ENCODE measurements around the gene RHEX.

Gene RHEX

GRCh38 chr1:206089341-206089740, 36.4 kb downstream of the RHEX start:
- Mint-ChIP-seq H3K4me3 (no peak overlapping the region), H3K27me3 (no peaks in the 10 kb centered on the region), H3K36me3 (no peaks in the 10 kb centered on the region), H3K4me1 (no peaks in the 10 kb centered on the region), H3K9me3 (no peaks in the 10 kb centered on the region), H3K27ac (no peak overlapping the region)

DNA sequence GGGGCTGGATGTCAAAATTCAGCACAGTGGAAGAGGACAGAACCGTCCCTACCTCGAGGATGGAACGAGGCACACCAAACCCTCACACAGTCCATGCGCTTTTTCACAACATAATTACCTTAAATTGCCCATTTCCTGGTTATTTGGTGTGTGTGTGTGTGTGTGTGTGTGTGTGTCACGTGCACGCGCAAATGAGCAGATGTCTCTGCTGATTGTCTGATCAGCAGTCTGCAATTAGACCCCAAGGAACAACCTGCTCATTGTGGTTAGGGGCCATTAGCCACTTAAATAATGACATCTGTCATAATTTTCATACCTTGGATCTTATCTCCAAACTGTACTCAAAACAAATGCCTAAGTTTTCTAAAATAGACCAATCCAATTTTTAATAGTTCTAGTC, 41.1 kb downstream of the RHEX start:
- Mint-ChIP-seq H3K36me3 (no peaks in the 10 kb centered on the region), H3K9me3 (no peaks in the 10 kb centered on the region), H3K4me3 (no peak overlapping the region), H3K27me3 (peaks cover 2% of the 10 kb centered on the region), H3K27ac (no peak overlapping the region), H3K4me1 (no peaks in the 10 kb centered on the region)

GRCh38 chr1:206097381-206097780, 44.4 kb downstream of the RHEX start:
- Mint-ChIP-seq H3K4me3 (no peak overlapping the region), H3K9me3 (no peaks in the 10 kb centered on the region), H3K36me3 (no peaks in the 10 kb centered on the region), H3K27me3 (peaks cover 3% of the 10 kb centered on the region), H3K27ac (no peak overlapping the region), H3K4me1 (no peaks in the 10 kb centered on the region)

DNA sequence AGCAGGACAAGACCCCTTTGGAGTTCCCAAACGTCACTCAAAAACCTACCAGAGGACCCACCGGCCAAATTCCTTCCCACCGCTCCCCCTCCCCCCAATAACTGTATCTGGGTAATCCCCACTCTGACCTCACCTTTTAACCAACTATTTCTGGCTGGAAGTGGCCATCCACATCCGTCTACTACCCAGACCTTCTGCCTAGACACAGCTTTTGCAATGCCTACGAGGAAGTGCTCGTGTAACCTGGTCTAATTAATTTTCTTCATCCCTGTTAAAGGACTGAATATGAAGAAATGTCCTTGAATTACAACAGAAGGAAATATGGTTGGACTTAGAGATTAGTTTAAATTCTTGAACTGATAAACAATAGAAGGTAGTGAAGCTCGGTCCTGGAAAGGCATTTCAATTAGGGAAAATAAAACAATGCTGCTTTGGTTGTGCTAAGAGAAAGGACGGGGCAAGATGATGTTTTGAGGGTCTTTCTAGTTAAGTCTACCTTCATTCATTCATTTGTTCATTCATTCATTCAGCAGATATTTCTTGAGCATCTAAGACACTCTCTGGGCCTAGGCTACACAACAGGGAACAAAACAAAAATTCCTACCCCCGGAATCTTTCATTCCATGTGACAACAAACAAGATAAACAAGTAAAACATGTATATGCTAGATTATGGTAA, 45.4 kb downstream of the RHEX start:
- H3K27ac Mint-ChIP-seq = no peak overlapping the region
- H3K9me3 Mint-ChIP-seq = no peaks in the 10 kb centered on the region
- H3K36me3 Mint-ChIP-seq = no peaks in the 10 kb centered on the region
- no peak overlapping the region for H3K4me3 Mint-ChIP-seq
- peaks cover 3% of the 10 kb centered on the region for H3K27me3 Mint-ChIP-seq
- H3K4me1 Mint-ChIP-seq = no peaks in the 10 kb centered on the region

- Mint-ChIP-seq H3K27ac (no peak overlapping the region), H3K36me3 (no peaks in the 10 kb centered on the region), H3K4me3 (no peak overlapping the region), H3K9me3 (no peaks in the 10 kb centered on the region), H3K27me3 (peaks cover 1% of the 10 kb centered on the region), H3K4me1 (no peaks in the 10 kb centered on the region)
Observed at GRCh38 chr1:206100226-206100815, 47.3 kb downstream of the RHEX start.

GRCh38 chr1:206101351-206102045, 48.5 kb downstream of the RHEX start:
- no peak overlapping the region for H3K4me3 Mint-ChIP-seq
- H3K4me1 Mint-ChIP-seq = no peaks in the 10 kb centered on the region
- H3K27ac Mint-ChIP-seq = no peak overlapping the region
- H3K36me3 Mint-ChIP-seq = no peaks in the 10 kb centered on the region
- H3K9me3 Mint-ChIP-seq = no peaks in the 10 kb centered on the region
- peaks cover 1% of the 10 kb centered on the region for H3K27me3 Mint-ChIP-seq

GRCh38 chr1:206102292-206102936, 49.4 kb downstream of the RHEX start:
- no peaks in the 10 kb centered on the region for H3K9me3 Mint-ChIP-seq
- no peaks in the 10 kb centered on the region for H3K4me1 Mint-ChIP-seq
- no peak overlapping the region for H3K27ac Mint-ChIP-seq
- H3K36me3 Mint-ChIP-seq = no peaks in the 10 kb centered on the region
- H3K4me3 Mint-ChIP-seq = no peak overlapping the region
- peaks cover 1% of the 10 kb centered on the region for H3K27me3 Mint-ChIP-seq

GRCh38 chr1:206103979-206104378, 51.0 kb downstream of the RHEX start:
- Mint-ChIP-seq H3K4me3 (no peak overlapping the region), H3K4me1 (no peaks in the 10 kb centered on the region), H3K27me3 (peaks cover 1% of the 10 kb centered on the region), H3K9me3 (no peaks in the 10 kb centered on the region), H3K27ac (no peak overlapping the region), H3K36me3 (no peaks in the 10 kb centered on the region)

DNA sequence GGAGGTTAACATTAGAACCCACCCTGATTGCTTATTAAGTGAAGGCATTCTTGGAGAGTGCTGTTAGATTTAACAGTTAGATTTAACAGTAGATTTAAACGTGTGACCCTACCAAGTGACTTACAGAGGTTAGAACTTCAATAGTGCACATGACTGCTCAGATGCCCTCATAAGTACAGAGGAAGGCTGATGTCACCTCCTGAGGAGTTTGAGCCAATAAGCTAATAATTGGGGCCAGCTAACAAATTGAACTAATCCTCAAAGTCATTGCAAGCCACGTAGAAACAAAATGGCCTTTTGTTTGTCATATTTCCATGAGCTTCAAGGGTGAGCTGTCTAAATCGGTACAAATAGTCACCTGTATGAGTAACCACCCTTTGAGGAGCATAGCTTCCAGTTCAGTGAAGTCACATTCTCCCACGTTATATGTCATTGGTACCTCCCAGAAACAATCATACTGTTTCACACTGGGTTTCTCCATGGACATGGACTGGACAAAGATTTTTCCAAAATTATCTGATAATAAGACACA, 52.6 kb downstream of the RHEX start:
- no peak overlapping the region for H3K27ac Mint-ChIP-seq
- no peaks in the 10 kb centered on the region for H3K4me1 Mint-ChIP-seq
- H3K9me3 Mint-ChIP-seq = no peaks in the 10 kb centered on the region
- no peaks in the 10 kb centered on the region for H3K27me3 Mint-ChIP-seq
- H3K36me3 Mint-ChIP-seq = no peaks in the 10 kb centered on the region
- no peak overlapping the region for H3K4me3 Mint-ChIP-seq

DNA sequence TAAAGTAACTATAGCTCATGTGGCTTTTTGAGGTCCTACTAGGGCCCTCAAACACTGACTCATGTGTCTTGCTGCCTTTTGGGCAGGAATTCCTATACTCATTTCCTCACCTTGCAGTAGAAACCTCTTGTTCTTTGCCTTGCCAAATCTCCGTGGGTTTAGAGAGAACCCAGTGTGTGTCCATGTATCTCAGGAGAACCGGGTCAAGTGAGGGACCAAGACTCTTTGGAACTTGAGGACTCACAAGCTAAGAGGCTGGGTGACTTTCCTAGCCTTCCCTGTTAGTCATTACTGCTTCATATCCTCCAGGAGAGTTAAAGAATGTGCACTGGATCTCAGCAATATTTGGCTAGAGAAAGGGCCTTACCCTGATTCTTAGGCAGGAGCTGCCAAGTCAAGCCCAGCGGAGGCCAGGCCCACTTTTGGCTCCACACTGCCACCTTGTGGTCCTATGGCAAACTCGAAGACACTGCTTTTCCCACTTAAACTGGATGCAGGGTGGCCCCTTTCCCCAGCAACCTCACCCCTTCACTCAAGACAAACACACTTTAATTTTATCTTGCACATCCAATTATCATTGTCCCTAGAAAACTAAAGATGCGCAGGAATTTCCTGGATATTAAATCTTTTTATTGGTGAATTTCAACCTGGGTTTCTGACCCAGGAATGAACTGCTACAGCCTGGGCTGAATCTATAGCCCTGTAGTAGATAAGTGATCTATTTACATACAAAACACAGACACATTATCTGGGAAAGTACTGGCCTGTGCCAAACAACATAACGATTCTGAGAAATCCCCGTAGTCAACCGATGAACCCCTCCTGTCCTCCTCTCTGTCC, 53.6 kb downstream of the RHEX start:
- Mint-ChIP-seq H3K9me3 (no peaks in the 10 kb centered on the region), H3K27me3 (no peaks in the 10 kb centered on the region), H3K4me1 (no peaks in the 10 kb centered on the region), H3K4me3 (no peak overlapping the region), H3K36me3 (no peaks in the 10 kb centered on the region), H3K27ac (no peak overlapping the region)

DNA sequence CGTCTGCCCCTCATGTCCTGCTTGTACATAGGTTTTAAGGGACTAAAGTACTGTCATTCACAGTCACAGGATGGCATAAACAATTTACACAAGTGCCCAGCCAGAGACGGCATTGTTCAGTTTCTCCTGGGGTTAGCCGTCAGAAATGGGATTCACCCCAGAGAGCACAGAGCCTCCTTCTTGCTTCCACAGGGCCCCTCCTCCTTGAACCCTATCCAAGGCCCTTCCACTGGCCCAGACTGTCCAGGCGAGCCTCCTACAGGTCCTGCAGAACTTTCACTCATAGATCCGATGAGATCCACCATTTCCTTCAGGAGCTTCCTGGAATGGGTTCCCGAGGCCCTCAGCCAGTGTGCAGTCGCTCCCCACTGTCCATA, 54.2 kb downstream of the RHEX start:
- H3K4me3 Mint-ChIP-seq = no peak overlapping the region
- H3K36me3 Mint-ChIP-seq = no peaks in the 10 kb centered on the region
- H3K27me3 Mint-ChIP-seq = no peaks in the 10 kb centered on the region
- H3K9me3 Mint-ChIP-seq = no peaks in the 10 kb centered on the region
- H3K27ac Mint-ChIP-seq = no peak overlapping the region
- H3K4me1 Mint-ChIP-seq = no peaks in the 10 kb centered on the region

DNA sequence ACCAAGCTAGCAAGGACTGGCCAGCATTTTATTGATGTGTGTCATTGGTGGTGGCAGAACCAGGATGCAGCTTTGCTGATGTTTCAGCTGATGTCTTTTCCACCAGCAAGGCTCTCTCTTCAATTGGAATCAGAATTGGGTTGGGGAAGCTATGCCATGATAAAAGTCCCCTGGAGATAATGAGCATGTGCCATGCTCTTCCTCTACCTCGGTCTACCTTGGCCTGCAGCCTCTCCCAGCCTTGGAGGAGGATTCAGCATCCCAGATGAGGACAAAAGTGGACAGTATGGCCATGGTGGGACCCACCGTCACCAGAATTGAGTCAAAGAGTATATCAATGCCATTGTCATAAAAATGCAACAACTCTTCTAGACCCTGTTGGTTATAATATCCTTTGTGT, 55.7 kb downstream of the RHEX start:
- Mint-ChIP-seq H3K36me3 (no peaks in the 10 kb centered on the region), H3K4me1 (no peaks in the 10 kb centered on the region), H3K27ac (no peak overlapping the region), H3K27me3 (no peaks in the 10 kb centered on the region), H3K4me3 (no peak overlapping the region), H3K9me3 (no peaks in the 10 kb centered on the region)

- H3K4me1 Mint-ChIP-seq = no peaks in the 10 kb centered on the region
- no peak overlapping the region for H3K27ac Mint-ChIP-seq
- H3K4me3 Mint-ChIP-seq = no peak overlapping the region
- no peaks in the 10 kb centered on the region for H3K9me3 Mint-ChIP-seq
- no peaks in the 10 kb centered on the region for H3K27me3 Mint-ChIP-seq
- H3K36me3 Mint-ChIP-seq = no peaks in the 10 kb centered on the region
Observed at GRCh38 chr1:206109718-206110117, 56.7 kb downstream of the RHEX start.

GRCh38 chr1:206110161-206110560, 57.2 kb downstream of the RHEX start:
- Mint-ChIP-seq H3K36me3 (no peaks in the 10 kb centered on the region), H3K27ac (no peak overlapping the region), H3K4me1 (no peaks in the 10 kb centered on the region), H3K27me3 (no peaks in the 10 kb centered on the region), H3K4me3 (no peak overlapping the region), H3K9me3 (no peaks in the 10 kb centered on the region)

- Mint-ChIP-seq H3K9me3 (no peaks in the 10 kb centered on the region), H3K27me3 (no peaks in the 10 kb centered on the region), H3K27ac (no peak overlapping the region), H3K4me3 (no peak overlapping the region), H3K36me3 (no peaks in the 10 kb centered on the region), H3K4me1 (no peaks in the 10 kb centered on the region)
Observed at GRCh38 chr1:206110820-206111219, 57.8 kb downstream of the RHEX start.
